ACC112 (cell line): ENCODE results near the gene HS3ST5.
A peak's percentile ranks its signal among the peaks of the same experiment; 100 is the strongest.
"Not testable (repeated sequence)": the region's sequence is repeated elsewhere in the genome, so short reads cannot be mapped to it uniquely, and the experiment has no call there.

Experiments
- H2AFZ ChIP-seq: fragments of 200-600 bp; sonication (generic); one replicate; pipeline ENCODE4 v1.6.0; 2017; ENCODE audit warnings: antibody characterized with exemption, low read length; ENCODE audit not compliant: unreplicated experiment
- H3K27ac ChIP-seq: fragments of 200-600 bp; sonication (generic); 2 replicates; pipeline ENCODE4 v1.5.1; 2014; ENCODE audit warnings: low read depth, mild to moderate bottlenecking, antibody characterized with exemption, low read length, moderate library complexity
- H3K27me3 ChIP-seq: fragments of 200-600 bp; sonication (generic); 2 replicates; pipeline ENCODE4 v1.6.1; 2014; ENCODE audit warnings: mild to moderate bottlenecking, antibody characterized with exemption, low read length, moderate library complexity, mixed read lengths; ENCODE audit not compliant: insufficient read depth
- H3K36me3 ChIP-seq: fragments of 200-600 bp; sonication (generic); 2 replicates; pipeline ENCODE4 v1.6.1; 2016; ENCODE audit warnings: mild to moderate bottlenecking, antibody characterized with exemption, low read length, moderate library complexity, mixed read lengths; ENCODE audit not compliant: insufficient read depth
- H3K4me1 ChIP-seq: fragments of 200-600 bp; sonication (generic); one replicate; pipeline ENCODE4 v1.6.1; 2016; ENCODE audit warnings: low read length, mixed read lengths; ENCODE audit not compliant: insufficient read depth, unreplicated experiment, control insufficient read depth
- H3K4me3 ChIP-seq: fragments of 200-600 bp; sonication (generic); 2 replicates; pipeline ENCODE4 v1.5.1; 2014; ENCODE audit warnings: mild to moderate bottlenecking, low read depth, low read length
- H3K79me2 ChIP-seq: fragments of 200-600 bp; sonication (generic); one replicate; pipeline ENCODE4 v1.6.0; 2016; ENCODE audit warnings: low read length; ENCODE audit not compliant: control insufficient read depth, unreplicated experiment, insufficient read depth

Gene HS3ST5

GRCh38 chr6:114053791-114054190 is 289.0 kb downstream of the HS3ST5 start:
- Histone ChIP-seq H3K27ac (no peak overlapping the region), H3K36me3 (no peaks in the 10 kb centered on the region), H3K4me3 (no peak overlapping the region), H2AFZ (no peak overlapping the region), H3K27me3 (no peaks in the 10 kb centered on the region), H3K4me1 (no peaks in the 10 kb centered on the region), H3K79me2 (no peaks in the 10 kb centered on the region)

DNA sequence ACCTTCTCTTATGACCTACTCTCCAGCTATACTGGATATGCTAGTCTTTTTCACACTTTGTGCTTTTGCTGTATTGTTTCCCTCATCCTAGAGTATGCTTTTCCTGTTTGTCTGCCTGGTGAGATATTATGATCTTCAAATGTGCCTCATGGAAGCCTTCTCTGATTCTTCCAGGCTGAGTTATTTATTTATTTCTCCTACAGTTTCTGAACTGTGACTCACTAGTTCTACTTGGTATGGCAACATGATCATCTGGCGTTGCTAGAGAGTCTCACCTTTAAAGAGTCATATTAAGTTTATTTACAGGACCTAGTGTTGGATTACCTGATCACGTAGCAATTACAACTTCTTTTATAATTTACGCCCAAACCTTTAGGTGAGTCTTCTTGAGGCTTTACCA is 290.7 kb downstream of the HS3ST5 start:
- Histone ChIP-seq H2AFZ (no peak overlapping the region), H3K36me3 (no peaks in the 10 kb centered on the region), H3K4me1 (no peaks in the 10 kb centered on the region), H3K4me3 (no peak overlapping the region), H3K79me2 (no peaks in the 10 kb centered on the region), H3K27me3 (no peaks in the 10 kb centered on the region), H3K27ac (no peak overlapping the region)

DNA sequence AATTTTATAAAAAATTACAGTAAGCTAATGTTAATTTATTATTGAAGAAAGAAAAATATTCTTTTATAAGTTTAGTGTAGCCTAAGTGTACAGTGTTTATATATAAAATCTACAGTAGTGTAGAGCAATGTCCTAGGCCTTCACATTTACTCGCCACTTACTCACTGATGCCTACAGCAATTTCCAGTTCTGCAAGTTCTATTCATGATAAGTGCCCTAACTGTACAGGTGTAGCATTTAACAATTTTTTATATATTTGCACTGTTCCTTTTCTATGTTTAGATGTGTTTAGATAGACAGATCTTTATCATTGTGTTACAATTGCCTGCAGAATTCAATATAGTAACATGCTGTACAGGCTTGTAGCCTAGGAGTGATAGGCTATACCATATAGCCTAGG is 291.8 kb downstream of the HS3ST5 start:
- H2AFZ ChIP-seq = no peak overlapping the region
- H3K27me3 ChIP-seq = no peaks in the 10 kb centered on the region
- H3K79me2 ChIP-seq = no peaks in the 10 kb centered on the region
- no peaks in the 10 kb centered on the region for H3K36me3 ChIP-seq
- H3K27ac ChIP-seq = no peak overlapping the region
- no peaks in the 10 kb centered on the region for H3K4me1 ChIP-seq
- no peak overlapping the region for H3K4me3 ChIP-seq

- no peak overlapping the region for H3K27ac ChIP-seq
Observed at GRCh38 chr6:114049367-114049966, 293.4 kb downstream of the HS3ST5 start.

GRCh38 chr6:114044566-114044965 is 298.3 kb downstream of the HS3ST5 start:
- H3K27ac ChIP-seq, H3K27me3 ChIP-seq, H3K36me3 ChIP-seq, H3K79me2 ChIP-seq, H3K4me1 ChIP-seq, H2AFZ ChIP-seq, H3K4me3 ChIP-seq: not testable (repeated sequence)

More at GRCh38 chr6:114049367-114049966, 293.4 kb downstream of the HS3ST5 start:
- Histone ChIP-seq H3K36me3 (no peaks in the 10 kb centered on the region), H3K4me3 (no peak overlapping the region), H3K79me2 (no peaks in the 10 kb centered on the region), H3K27me3 (no peaks in the 10 kb centered on the region), H2AFZ (no peak overlapping the region), H3K4me1 (no peaks in the 10 kb centered on the region)

DNA sequence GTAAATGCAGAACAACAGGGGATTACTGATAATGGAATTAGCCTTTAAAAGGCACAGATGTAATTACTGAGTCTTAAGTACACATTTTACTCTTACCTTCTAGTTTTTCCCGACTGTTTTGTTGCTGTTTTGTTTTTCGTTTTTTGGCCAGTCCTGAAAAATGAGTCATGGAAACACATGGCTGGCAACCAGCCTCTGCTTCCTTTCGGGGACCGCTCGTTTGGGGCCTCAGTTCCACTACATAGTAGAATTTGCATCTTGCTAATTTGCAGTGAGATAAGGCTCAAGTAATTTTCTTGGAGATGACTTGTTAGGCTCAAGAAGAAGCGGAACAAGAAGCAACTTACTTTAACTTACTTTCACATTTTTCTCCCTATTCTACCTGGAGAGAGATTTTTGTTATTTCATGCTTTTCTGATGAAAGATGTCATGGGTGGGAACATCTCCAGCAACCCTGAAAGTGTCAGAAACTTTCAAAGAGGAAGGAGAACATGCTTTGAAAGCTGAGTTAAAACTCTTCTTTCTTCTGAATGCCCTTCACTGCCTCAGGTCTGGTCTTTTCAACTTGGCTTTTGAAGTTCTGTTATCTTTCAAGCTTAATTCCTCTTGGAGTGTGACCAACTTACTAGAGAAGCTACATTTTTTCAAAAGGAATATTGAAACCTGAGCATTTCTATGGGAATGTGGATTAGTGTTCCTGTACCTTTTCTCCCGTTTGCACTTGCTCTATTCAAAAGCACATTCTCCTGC is 300.4 kb downstream of the HS3ST5 start:
- H3K4me1 ChIP-seq = no peaks in the 10 kb centered on the region
- H3K4me3 ChIP-seq = 0 out of 2 replicates have a peak overlapping the region, but pooled peaks have one; percentile 0
- no peak overlapping the region for H2AFZ ChIP-seq
- H3K79me2 ChIP-seq = no peaks in the 10 kb centered on the region
- H3K36me3 ChIP-seq = no peaks in the 10 kb centered on the region
- H3K27me3 ChIP-seq = no peaks in the 10 kb centered on the region
- H3K27ac ChIP-seq = no peak overlapping the region

DNA sequence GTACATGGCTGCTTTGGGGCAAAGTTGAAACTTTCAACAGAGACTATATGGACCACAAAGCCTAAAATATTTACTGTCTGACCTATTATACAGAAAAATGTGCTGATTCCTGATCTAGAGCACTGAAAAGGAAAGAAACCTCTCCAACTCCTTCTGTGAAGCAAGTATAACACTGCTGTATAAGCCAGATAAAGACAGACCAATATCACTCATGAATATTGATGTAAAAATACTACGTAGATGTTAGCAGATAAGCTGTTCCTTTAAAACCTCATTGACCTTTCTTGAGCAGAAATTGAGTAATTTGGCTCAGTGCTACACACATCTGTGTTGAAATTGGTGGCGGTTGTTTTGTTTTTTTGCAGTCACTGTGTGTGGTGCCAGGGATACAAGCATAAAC is 302.0 kb downstream of the HS3ST5 start:
- H3K4me1 ChIP-seq = no peaks in the 10 kb centered on the region
- H3K27me3 ChIP-seq = no peaks in the 10 kb centered on the region
- H2AFZ ChIP-seq = no peak overlapping the region
- H3K79me2 ChIP-seq = no peaks in the 10 kb centered on the region
- H3K4me3 ChIP-seq = no peak overlapping the region
- H3K36me3 ChIP-seq = no peaks in the 10 kb centered on the region
- no peak overlapping the region for H3K27ac ChIP-seq

- Histone ChIP-seq H2AFZ (no peak overlapping the region), H3K79me2 (no peaks in the 10 kb centered on the region), H3K27me3 (no peaks in the 10 kb centered on the region), H3K4me3 (no peak overlapping the region), H3K4me1 (no peaks in the 10 kb centered on the region), H3K36me3 (no peaks in the 10 kb centered on the region), H3K27ac (no peak overlapping the region)
Observed at GRCh38 chr6:114039841-114040240, 303.0 kb downstream of the HS3ST5 start.

- H2AFZ ChIP-seq = no peak overlapping the region
- no peak overlapping the region for H3K4me3 ChIP-seq
- H3K36me3 ChIP-seq = no peaks in the 10 kb centered on the region
Observed at GRCh38 chr6:114033606-114034005, 309.2 kb downstream of the HS3ST5 start.

GRCh38 chr6:114032721-114033120 is 310.1 kb downstream of the HS3ST5 start:
- no peak overlapping the region for H3K27ac ChIP-seq
- no peaks in the 10 kb centered on the region for H3K79me2 ChIP-seq
- no peak overlapping the region for H3K4me3 ChIP-seq
- no peaks in the 10 kb centered on the region for H3K27me3 ChIP-seq
- H3K4me1 ChIP-seq = peaks cover 3% of the 10 kb centered on the region
- no peak overlapping the region for H2AFZ ChIP-seq
- H3K36me3 ChIP-seq = no peaks in the 10 kb centered on the region

More at GRCh38 chr6:114033606-114034005, 309.2 kb downstream of the HS3ST5 start:
- peaks cover 3% of the 10 kb centered on the region for H3K4me1 ChIP-seq
- no peaks in the 10 kb centered on the region for H3K27me3 ChIP-seq
- no peaks in the 10 kb centered on the region for H3K79me2 ChIP-seq
- H3K27ac ChIP-seq = no peak overlapping the region

- peaks cover 3% of the 10 kb centered on the region for H3K4me1 ChIP-seq
Observed at GRCh38 chr6:114030767-114031166, 312.1 kb downstream of the HS3ST5 start.

More at GRCh38 chr6:114030767-114031166, 312.1 kb downstream of the HS3ST5 start:
- Histone ChIP-seq H3K4me3 (no peak overlapping the region), H3K36me3 (no peaks in the 10 kb centered on the region), H2AFZ (no peak overlapping the region), H3K27me3 (no peaks in the 10 kb centered on the region), H3K79me2 (no peaks in the 10 kb centered on the region), H3K27ac (no peak overlapping the region)
